Measurements from ENCODE around the gene C10orf90. TPM values are rescaled to one million over a fixed set of nuclear protein-coding genes. Genes with fewer than 3 reads are reported as not detected.

The C10orf90 gene
- total RNA-seq, 1 donor from 2014 or later: not detected

GRCh38 chr10:126585249-126586017 lies 85.1 kb downstream of the C10orf90 start:
- no peaks in the 10 kb centered on the region for H3K9me3 Mint-ChIP-seq (ENCODE audit: unreplicated experiment)
- no peak for TF ChIP-seq CTCF (IDR thresholded peaks at IDR 0.05; ENCODE audit: unreplicated experiment)
- no peaks in the 10 kb centered on the region for H3K4me1 Mint-ChIP-seq (ENCODE audit: unreplicated experiment)
- H3K4me3 Mint-ChIP-seq (ENCODE audit: unreplicated experiment): no peak overlapping the region
- no peaks in the 10 kb centered on the region for H3K36me3 Mint-ChIP-seq (ENCODE audit: low read depth, unreplicated experiment)
- no peak overlapping the region for H3K27ac Mint-ChIP-seq (ENCODE audit: unreplicated experiment)
- DNase-seq (ENCODE audit: low spot score): no peak
- peaks cover 2% of the 10 kb centered on the region for H3K27me3 Mint-ChIP-seq (ENCODE audit: unreplicated experiment)

GRCh38 chr10:126584836-126585235 lies 85.7 kb downstream of the C10orf90 start:
- Mint-ChIP-seq H3K27me3 (ENCODE audit: unreplicated experiment) (peaks cover 2% of the 10 kb centered on the region), H3K27ac (ENCODE audit: unreplicated experiment) (no peak overlapping the region), H3K9me3 (ENCODE audit: unreplicated experiment) (no peaks in the 10 kb centered on the region), H3K36me3 (ENCODE audit: low read depth, unreplicated experiment) (no peaks in the 10 kb centered on the region), H3K4me1 (ENCODE audit: unreplicated experiment) (no peaks in the 10 kb centered on the region), H3K4me3 (ENCODE audit: unreplicated experiment) (no peak overlapping the region)
- no peak for TF ChIP-seq CTCF (IDR thresholded peaks at IDR 0.05; ENCODE audit: unreplicated experiment)
- DNase-seq (ENCODE audit: low spot score): no peak

- Mint-ChIP-seq H3K9me3 (ENCODE audit: unreplicated experiment) (no peaks in the 10 kb centered on the region), H3K27me3 (ENCODE audit: unreplicated experiment) (peaks cover under 1% of the 10 kb centered on the region), H3K36me3 (ENCODE audit: low read depth, unreplicated experiment) (no peaks in the 10 kb centered on the region), H3K27ac (ENCODE audit: unreplicated experiment) (no peak overlapping the region), H3K4me3 (ENCODE audit: unreplicated experiment) (no peak overlapping the region), H3K4me1 (ENCODE audit: unreplicated experiment) (no peaks in the 10 kb centered on the region)
- no peak for DNase-seq (ENCODE audit: low spot score)
- TF ChIP-seq CTCF (IDR thresholded peaks at IDR 0.05; ENCODE audit: unreplicated experiment): no peak
These were observed 86.8 kb downstream of the C10orf90 start for GRCh38 chr10:126583552-126584200.

GRCh38 chr10:126581648-126582046 lies 88.8 kb downstream of the C10orf90 start:
- Mint-ChIP-seq H3K27me3 (ENCODE audit: unreplicated experiment) (no peaks in the 10 kb centered on the region), H3K27ac (ENCODE audit: unreplicated experiment) (no peak overlapping the region), H3K36me3 (ENCODE audit: low read depth, unreplicated experiment) (no peaks in the 10 kb centered on the region), H3K9me3 (ENCODE audit: unreplicated experiment) (no peaks in the 10 kb centered on the region), H3K4me3 (ENCODE audit: unreplicated experiment) (no peak overlapping the region), H3K4me1 (ENCODE audit: unreplicated experiment) (no peaks in the 10 kb centered on the region)
- no peak for DNase-seq (ENCODE audit: low spot score)
- no peak for TF ChIP-seq CTCF (IDR thresholded peaks at IDR 0.05; ENCODE audit: unreplicated experiment)

Data from endothelial cell (in vitro differentiated cells).